GM12865 (cell line): ENCODE measurements around the gene POLD4.

Experiments used
- DNase-seq: peaks from one replicate; pipeline ENCODE4 v3.0.0; 2010; ENCODE audit warnings: low read depth
- H3K4me3 ChIP-seq: 2 replicates; pipeline ENCODE4 v1.5.1; 2011; ENCODE audit warnings: mild to moderate bottlenecking, low read depth, low read length, control low read depth
- CTCF ChIP-seq: IDR thresholded peaks from 2 replicates; pipeline ENCODE4 v1.5.1; 2011; ENCODE audit warnings: low read length, control low read depth, low read depth, inconsistent platforms; ENCODE audit not compliant: insufficient read depth; ENCODE audit errors: missing control alignments

The POLD4 gene

GRCh38 chr11:67387069-67387468 is 33.7 kb upstream of the POLD4 start:
- no peak overlapping the region for H3K4me3 ChIP-seq
- TF ChIP-seq CTCF, result no peak
- no peak for DNase-seq

GRCh38 chr11:67384851-67385366 is 31.6 kb upstream of the POLD4 start:
- DNase-seq, result no peak
- no peak overlapping the region for H3K4me3 ChIP-seq
- TF ChIP-seq CTCF, result no peak

GRCh38 chr11:67382276-67383136 is 29.2 kb upstream of the POLD4 start:
- peak; percentile 99 for TF ChIP-seq CTCF
- peak; percentile 90 for DNase-seq
- H3K4me3 ChIP-seq, result no peak overlapping the region

DNA sequence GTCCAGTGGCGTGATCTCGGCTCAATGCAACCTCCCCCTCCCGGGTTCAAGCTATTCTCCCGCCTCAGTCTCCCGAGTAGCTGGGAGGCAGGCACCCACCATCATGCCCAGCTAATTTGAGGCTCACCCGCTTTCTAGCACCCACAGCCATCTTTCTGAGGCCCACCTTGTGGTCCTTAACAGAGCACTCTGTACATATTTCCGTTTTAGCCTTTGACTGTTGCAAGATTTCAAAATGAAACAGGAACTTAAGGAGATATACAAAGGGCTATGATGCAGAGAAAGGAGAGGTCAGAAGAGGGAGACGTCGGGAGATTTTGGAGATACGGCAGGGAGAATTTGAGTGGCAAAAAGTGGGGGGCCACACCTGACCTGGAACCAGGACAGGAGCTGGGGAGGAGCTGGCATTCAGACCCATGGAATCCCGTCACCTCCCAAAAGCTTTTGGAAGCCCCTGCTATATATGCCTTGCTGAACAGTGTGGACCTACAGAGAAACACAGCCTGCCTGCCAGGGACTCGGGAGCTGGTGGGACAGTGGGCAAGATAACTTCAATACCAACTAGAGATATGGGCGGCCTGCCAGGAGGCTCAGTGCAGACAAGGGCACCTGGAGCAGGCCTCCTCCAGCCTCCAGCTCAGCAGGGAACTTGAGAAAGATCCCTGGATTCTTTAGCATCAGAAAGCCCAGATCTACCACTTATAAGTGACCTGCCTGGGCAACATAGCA is 28.1 kb upstream of the POLD4 start:
- TF ChIP-seq CTCF, result no peak
- peak overlapping the region; percentile 27 for H3K4me3 ChIP-seq
- DNase-seq, result peak; percentile 62

- H3K4me3 ChIP-seq, result no peak overlapping the region
- TF ChIP-seq CTCF, result no peak
- no peak for DNase-seq
Observed at GRCh38 chr11:67379061-67380058, 26.0 kb upstream of the POLD4 start.

GRCh38 chr11:67378544-67378943 is 25.2 kb upstream of the POLD4 start:
- no peak overlapping the region for H3K4me3 ChIP-seq
- no peak for DNase-seq
- TF ChIP-seq CTCF, result no peak
